Stimulated activated CD4-positive, alpha-beta T cell treated with anti-CD3 and anti-CD28 coated beads, Interleukin-2, amount 100 ng/mL, for 4 hours (primary cell): ENCODE results near the gene MYRIP.
"Not testable (repeated sequence)": the region's sequence is repeated elsewhere in the genome, so short reads cannot be mapped to it uniquely, and the experiment has no call there.

Experiments
- DNase-seq: peaks from one replicate; pipeline ENCODE4 v3.0.0-alpha.2; 2020; ENCODE audit warnings: low read depth

MYRIP gene

GRCh38 chr3:39971559-39972031, 162.2 kb downstream of the MYRIP start:
- no peak for DNase-seq

- no peak for DNase-seq
Measured at GRCh38 chr3:39972508-39972907, 163.1 kb downstream of the MYRIP start.

GRCh38 chr3:39977058-39977794, 167.8 kb downstream of the MYRIP start:
- DNase-seq = no peak

- no peak for DNase-seq
Measured at GRCh38 chr3:39978308-39978707, 168.9 kb downstream of the MYRIP start.

GRCh38 chr3:39980058-39980457, 170.6 kb downstream of the MYRIP start:
- DNase-seq = no peak

GRCh38 chr3:39980781-39981180, 171.4 kb downstream of the MYRIP start:
- DNase-seq = no peak

- DNase-seq = no peak
Measured at GRCh38 chr3:39981547-39982184, 172.3 kb downstream of the MYRIP start.

GRCh38 chr3:39982665-39983357, 173.4 kb downstream of the MYRIP start:
- no peak for DNase-seq

- DNase-seq = no peak
Measured at GRCh38 chr3:39989746-39990145, 180.3 kb downstream of the MYRIP start.

GRCh38 chr3:39990532-39990931, 181.1 kb downstream of the MYRIP start:
- no peak for DNase-seq

- DNase-seq = no peak
Measured at GRCh38 chr3:40008796-40009195, 199.4 kb downstream of the MYRIP start.

GRCh38 chr3:40009991-40010390, 200.6 kb downstream of the MYRIP start:
- no peak for DNase-seq

GRCh38 chr3:40012381-40012780, 203.0 kb downstream of the MYRIP start:
- DNase-seq = no peak

GRCh38 chr3:40016391-40016790, 207.0 kb downstream of the MYRIP start:
- no peak for DNase-seq

- no peak for DNase-seq
Measured at GRCh38 chr3:40018369-40018768, 209.0 kb downstream of the MYRIP start.

- DNase-seq = no peak
Measured at GRCh38 chr3:40019376-40019775, 210.0 kb downstream of the MYRIP start.

- no peak for DNase-seq
Measured at GRCh38 chr3:40020689-40021088, 211.3 kb downstream of the MYRIP start.

- DNase-seq = no peak
Measured at GRCh38 chr3:40021338-40021737, 211.9 kb downstream of the MYRIP start.

- no peak for DNase-seq
Measured at GRCh38 chr3:40022297-40022827, 213.0 kb downstream of the MYRIP start.

GRCh38 chr3:40024526-40024925, 215.1 kb downstream of the MYRIP start:
- DNase-seq = no peak

- not testable (repeated sequence) for DNase-seq
Measured at GRCh38 chr3:40025892-40026291, 216.5 kb downstream of the MYRIP start.

GRCh38 chr3:40035177-40035576, 225.8 kb downstream of the MYRIP start:
- DNase-seq = no peak

- DNase-seq = no peak
Measured at GRCh38 chr3:40037582-40037981, 228.2 kb downstream of the MYRIP start.
